IPS DF 19.7 (cell line): ENCODE measurements around the gene PLA2R1.

Experiments
- DNase-seq: peaks from one replicate; pipeline ENCODE4 v3.0.0-alpha.2; 2013; ENCODE audit warnings: low read depth, low spot score

PLA2R1 gene

DNA sequence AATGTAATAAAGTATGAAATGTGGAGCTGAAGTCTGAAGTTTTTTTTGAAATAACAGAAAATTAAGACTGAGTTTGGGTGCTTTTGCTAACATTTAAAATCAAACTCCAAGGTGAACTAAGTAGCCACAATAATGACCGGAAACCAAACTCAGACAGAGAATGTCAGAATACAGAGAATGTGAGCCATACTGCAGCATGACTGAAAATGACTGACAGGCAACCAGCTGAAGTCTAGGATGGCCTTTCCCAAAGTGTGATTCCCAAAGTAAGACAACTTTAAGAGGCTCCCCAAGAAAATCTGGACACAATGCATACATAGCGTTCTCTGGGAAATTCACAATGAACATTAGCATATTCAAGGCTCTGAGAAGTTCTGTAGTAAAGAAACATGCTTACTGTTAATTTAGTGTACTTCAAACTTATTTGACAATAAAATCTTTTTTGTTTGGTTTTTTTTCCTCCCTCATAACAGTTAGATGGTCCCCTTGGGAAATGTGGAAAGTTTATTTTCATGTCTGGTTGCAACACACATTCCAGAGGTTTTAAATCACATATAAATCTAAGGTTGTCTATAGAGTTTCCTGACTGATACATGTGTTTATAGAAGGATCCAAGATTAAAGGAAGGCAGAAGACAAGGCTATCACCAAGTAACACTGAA, 28.6 kb downstream of the PLA2R1 start:
- no peak for DNase-seq

DNA sequence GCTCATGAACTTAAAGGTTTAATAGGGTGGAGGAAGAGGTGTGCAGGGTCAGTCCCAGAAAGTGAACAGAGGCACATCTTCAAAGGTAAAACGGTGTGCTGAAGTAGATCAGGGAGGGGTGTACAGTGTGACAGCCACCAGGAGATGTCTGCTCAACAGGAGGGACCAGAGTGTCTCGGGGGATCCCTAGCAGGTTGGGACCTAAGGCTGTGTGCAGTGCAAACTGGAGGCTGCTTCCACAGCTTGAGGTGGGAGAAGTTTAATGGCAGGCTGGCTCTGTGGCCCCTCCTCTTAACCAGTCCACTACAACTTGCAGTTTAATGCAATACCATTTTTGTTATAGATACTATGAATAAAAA, 33.2 kb downstream of the PLA2R1 start:
- DNase-seq: no peak

DNA sequence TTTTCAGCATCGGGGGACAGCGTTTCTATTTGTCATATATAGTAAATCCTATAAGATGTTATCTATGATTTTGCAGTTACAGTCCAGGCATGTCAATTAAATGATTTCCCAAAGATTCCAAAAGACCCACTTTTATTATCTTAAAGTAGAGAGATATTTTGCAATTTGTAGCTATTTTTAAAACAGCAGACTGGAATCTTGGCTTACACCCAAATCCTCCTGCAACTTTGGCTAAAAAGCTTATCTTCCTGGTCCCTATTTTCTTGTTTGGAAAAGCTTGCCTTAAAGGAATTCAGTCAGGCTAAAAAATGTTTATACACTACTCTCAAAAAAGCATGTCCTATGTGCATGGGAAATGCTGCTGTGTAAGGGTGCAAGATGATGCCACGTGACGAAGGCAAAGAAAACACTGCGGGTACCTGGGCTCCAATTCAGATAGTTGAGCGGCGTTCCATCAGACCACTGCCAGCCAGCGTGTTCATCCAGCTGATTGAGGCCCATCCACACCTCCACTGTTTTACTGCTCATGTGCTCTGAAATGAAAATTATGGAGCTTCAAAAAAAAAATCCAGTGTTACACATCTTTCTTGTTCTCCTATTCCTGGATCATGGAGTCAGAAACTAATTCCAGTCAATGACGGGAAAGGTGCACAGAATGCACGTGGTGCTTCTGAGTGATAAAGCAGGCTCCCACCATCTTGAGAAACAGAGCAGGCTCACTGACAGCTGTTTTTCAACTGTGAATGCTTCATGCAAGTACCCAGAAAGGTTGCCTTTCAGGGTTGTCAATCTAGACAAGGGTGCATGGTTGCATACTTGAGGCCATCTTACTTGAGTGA, 33.8 kb downstream of the PLA2R1 start:
- DNase-seq: no peak

DNA sequence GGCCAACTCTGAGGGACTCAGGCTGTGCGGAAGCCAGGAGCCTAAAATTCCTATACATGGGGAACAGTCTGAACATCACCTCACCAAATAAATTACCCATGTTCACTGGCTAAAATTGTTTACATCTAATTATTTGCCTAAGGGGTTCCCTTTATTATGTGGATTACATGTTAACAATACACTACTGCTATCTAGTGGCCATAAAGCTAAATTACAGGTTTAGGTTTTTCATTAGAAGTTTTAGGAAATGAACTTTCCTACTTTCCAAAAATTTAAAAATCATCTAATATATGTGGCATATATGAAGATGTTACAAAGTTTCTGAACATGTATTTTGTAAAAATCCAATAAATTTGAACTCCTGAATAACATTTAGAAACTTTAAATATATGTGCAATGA, 40.3 kb downstream of the PLA2R1 start:
- no peak for DNase-seq

DNA sequence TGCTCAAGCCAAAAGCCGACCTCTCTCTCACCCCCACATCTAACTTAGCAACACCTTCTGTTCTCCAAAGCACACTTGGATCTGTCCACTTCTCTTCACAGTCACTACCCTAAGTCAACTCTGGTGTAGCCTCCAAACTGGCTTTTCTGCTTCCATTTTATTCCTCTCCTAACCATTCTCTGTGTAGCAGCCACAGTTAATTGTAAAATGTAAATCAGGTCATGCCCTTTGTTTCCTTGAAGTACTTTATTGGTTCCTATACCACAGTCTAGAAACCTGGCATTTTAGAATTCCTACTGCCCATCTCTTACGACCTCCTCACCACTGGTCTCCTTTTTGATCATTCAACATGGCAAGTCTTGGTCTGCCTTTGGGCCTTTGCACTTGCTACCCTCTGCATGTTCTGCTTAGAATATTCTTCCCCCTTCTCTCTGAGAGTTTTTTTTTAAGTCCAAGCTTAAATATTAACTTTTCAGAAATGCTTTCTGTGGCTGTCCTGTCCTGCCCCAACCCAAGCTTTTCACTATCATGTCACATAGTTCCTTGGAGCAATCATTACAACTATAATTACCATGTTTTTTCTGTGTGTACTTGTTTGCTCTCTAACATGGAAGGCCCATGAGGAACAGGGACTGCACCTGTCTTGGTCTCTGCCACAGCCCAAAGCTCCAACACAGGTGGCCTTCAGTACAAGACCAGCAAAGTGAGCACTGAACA, 42.9 kb downstream of the PLA2R1 start:
- DNase-seq: no peak

DNA sequence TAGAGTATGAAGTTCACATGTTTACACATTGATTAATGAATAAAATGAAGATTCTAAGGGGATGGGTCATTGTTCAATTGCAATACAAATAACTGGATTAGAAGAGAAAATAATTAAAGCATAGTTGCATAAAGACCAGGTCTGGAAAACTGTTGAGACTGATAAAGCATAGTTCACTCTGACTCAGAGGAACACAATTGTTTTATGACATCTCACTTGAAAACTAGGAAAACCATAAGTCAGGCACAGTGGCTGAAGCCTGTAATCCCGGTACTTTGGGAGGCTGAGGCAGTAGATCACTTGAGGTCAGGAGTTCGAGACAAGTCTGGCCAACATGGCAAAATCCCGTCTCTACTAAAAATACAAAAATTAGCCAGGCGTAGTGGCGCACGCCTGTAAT, 46.7 kb downstream of the PLA2R1 start:
- no peak for DNase-seq

DNA sequence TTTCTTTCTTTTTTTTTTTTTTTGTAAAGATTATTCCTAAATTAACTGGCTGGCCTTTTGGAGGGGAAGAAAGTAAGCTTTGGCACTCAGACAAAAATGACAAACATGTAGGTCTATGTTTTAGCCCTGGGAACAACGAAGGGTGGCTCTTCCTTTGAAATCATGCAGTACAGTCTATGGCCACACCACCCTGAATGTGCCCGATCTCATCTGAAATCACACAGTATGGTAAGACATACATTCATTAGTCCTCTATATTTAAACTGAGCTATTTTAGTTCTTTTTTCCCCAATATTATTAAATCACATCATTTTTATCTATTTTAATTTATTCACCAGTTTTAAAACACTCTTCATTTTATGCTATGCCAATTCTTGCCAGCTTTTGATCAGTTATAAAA, 48.2 kb downstream of the PLA2R1 start:
- no peak for DNase-seq

DNA sequence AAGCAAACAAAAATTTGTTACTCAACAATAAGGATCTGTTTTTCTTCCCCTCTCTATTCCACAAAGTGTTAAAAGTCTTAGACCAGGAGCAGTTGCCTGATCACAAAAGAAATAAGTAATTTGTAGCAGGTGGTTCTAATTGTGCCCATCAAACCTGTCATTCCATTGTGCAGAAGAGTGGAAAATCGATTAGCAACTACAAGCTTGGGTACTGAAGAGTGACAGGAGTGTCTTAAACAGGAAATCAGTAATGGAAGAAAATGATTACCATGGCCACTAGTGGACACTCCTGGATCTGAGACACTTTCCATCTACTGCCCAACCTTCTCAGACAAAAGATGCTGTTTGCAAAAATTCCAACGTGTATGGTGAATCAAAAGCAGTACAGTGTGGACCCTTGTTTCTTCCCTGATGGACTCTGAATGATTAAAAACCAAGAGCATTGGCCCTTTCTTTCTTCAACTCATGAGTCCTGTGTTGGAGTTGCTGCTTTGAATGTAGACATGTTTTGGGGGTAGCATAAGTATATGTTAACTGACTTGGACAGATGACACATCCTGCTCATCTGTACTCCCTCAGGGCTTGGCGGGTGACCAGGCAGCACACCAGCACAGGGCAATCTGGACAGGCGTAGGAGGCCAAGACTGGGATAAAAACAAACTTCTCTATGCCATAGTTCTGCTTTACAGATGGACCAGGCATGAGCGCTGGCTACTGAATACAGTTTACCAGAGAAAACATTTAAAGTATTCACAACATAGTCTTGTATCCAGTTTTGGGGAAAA, 51.9 kb downstream of the PLA2R1 start:
- no peak for DNase-seq

- DNase-seq: no peak
Measured at GRCh38 chr2:160007111-160007510, 55.3 kb downstream of the PLA2R1 start.

GRCh38 chr2:160006475-160006874, 55.9 kb downstream of the PLA2R1 start:
- no peak for DNase-seq

DNA sequence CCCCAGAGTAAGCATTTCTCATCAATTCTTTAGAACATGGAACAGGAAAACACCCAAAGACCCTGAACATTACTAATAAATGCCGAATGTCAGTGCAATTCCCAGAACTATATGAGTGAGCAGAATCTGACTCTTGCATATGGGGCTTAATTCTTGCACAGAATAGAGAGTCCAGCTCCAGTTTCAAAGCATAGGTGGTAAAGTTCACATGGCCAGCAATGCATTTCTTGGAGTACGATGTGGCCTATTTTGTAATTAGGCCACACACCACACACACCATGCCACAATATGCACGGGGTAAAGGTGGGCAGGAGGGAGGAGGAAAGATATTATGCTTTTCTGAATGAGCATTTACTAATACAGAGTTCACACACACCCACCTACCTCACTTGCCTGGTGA, 56.5 kb downstream of the PLA2R1 start:
- DNase-seq: no peak

- DNase-seq: no peak
Measured at GRCh38 chr2:160005476-160005875, 56.9 kb downstream of the PLA2R1 start.

DNA sequence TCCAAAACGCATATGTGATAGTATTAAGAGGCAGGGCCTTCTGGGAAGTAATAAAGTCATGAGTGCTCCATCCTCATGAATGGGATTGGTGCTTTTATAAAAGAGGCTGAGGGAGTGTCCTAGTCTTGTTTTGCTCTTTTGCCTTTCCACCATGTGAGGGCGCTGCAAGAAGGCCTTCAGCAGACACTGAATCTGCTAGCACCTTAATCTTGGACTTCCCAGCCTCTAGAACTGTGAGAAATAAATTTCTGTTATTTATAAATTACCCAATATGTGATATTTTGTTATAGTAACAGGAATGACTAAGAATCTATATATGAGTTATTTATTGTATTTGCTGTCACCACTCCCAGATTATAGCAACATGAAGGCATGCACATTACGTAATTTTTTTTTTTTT, 63.5 kb downstream of the PLA2R1 start:
- no peak for DNase-seq

- no peak for DNase-seq
Measured at GRCh38 chr2:159998243-159998642, 64.2 kb downstream of the PLA2R1 start.

GRCh38 chr2:159996792-159997546, 65.4 kb downstream of the PLA2R1 start:
- no peak for DNase-seq

GRCh38 chr2:159995038-159995437, 67.4 kb downstream of the PLA2R1 start:
- DNase-seq: no peak

DNA sequence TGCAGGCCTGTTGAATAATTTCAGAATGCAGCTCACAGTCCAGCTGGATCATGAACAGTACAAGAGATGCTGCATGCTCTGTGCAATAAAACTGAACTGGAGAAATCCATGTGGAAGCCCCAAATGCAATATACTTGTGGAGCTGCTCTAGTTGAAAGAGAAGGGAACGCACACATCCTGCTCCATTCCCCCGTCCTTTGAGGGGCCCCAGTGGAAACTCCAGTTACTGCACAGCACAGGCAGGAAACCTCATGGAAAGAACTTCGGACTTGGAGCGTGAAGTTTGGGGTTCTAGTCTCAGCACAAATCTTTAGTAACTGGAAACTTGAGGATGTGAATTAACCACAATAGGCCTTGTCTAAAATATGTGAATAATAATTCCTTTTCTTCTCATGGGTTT, 73.2 kb downstream of the PLA2R1 start:
- DNase-seq: no peak

DNA sequence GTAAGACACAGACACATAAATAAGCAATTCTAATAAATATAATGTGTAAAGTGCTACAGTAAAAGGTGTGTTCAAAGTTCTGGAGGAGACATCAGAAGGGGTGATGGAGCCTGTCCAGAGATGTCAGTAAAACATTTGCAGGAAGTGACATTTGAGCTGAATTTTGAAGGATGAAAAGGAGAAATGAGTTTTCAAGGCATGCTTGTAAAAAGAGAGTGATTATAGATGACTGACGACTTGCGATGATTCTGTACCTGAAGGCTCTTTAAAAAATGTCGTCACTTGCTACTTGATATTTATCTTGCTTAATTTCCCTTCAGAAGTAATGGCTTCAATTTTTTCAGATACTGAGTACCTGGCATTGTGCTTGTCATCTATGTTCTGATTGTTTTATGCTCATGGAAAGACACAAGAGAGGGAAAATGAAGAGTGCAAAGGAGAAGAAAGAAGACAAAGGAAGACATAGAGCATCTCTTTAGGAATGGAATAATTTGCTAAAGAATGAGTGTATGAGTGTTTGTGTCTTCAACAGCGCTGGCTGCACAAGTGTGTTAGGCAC, 73.9 kb downstream of the PLA2R1 start:
- DNase-seq: no peak

DNA sequence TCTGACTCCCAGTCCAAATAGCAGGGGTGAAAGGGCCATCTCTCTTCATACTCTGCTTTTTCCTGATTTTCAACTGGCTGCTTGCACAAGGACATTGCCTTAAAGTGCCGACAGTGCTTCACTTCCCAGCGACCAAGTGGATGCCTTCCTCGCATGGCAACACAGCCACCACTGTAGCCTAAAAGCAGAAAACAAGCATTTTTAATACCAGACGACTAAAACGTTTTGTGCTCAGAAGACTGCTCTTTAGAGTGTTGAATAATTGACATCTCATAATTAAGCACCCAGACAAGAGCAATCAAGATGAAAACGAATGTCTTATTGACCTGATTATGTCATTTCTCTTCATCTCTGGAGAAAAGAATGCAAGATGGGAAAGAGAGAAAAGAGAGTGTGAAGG, 75.2 kb downstream of the PLA2R1 start:
- no peak for DNase-seq

DNA sequence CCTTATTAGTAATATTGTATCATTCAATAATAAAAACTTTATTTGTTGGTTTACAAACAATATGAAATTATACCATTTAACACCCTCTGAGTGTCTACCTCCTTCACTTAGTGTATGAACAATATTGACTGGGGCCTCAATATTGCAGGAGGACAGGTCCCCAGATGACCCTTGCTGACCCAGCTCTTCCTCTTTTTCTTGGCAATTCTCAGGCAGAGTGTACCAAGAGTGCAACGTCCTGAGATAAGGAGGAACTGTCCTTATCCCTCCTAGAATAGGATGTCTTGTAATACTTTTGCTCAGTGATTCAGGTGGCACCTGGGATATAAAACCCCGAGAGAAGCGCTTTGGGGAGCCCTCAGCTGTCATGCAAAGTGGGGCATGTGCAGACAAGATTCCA, 76.8 kb downstream of the PLA2R1 start:
- no peak for DNase-seq

GRCh38 chr2:159984034-159984433, 78.4 kb downstream of the PLA2R1 start:
- no peak for DNase-seq
